ENCODE results near the gene KLK10.
"Not testable (repeated sequence)": the region's sequence is repeated elsewhere in the genome, so short reads cannot be mapped to it uniquely, and the experiment has no call there.

KLK10 gene

GRCh38 chr19:51001515-51001914 is 18.0 kb downstream of the KLK10 start, which contains the start of gene KLK8:
Gene KLK8, minus strand, starts transcription at chr19:51001604. Its CDS starts 437 bp downstream, at chr19:51001167.
- no peak for DNase-seq (ENCODE audit: low spot score)

- no peak for DNase-seq (ENCODE audit: low spot score)
Observed at GRCh38 chr19:51000981-51001380, 18.5 kb downstream of the KLK10 start.

DNA sequence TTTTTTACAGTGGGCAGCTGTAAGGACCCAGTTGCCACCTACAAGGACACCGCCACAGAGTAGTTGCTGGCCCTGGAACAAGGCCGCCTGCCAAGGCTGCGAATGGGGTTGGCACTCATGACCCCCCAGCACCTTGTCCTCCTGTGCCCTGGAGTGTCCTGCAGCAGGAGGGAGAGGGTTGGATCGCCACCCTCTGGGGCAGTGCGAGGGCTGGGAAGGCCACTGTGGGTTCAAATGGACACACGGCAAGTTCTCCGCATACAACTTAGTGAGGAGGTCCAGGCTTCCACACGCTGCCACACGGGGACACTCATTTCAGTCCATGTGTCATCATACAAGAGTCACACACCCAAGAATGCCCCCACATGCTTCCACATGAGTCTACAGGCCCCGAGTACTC is 19.1 kb downstream of the KLK10 start:
- DNase-seq (ENCODE audit: low spot score): no peak

GRCh38 chr19:50998686-50999085 is 20.8 kb downstream of the KLK10 start:
- DNase-seq (ENCODE audit: low spot score): no peak

DNA sequence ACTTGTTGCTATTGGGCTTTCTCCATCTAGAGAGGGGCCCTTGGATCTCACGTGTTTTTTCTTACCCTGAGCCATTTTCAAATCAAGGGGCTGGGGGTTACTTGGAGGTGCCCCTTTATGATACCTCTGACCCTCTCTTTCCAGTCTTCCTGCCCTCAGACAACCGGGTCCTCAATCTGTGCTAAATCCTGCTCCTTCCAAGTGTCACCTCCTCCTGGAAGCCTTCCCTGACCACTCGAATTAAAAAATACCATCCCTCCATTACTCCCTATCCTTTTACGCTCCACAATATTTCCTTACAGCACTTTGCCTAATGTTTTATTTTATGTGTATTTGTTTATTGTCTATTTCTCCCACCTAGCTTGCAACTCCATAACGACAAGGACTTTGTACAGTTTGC is 21.4 kb downstream of the KLK10 start:
- DNase-seq (ENCODE audit: low spot score): no peak

DNA sequence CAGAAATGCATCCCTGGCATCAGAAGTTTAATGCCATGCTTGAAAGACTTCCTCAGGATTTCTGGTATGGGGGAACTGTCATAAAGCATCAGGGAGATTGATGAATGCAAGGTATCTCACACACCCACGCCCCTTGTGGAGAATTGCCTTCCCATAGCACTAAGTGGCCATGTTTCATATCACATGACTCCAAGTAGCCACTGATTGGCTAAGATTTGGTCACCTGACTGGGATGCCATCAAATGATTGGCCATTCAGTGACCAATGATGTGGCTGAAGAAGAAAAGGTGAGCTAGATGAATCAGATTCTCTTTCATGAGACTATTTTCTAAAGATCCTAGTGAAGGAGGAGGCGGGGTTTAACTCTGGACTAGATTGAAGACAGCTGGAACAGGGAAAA is 25.4 kb downstream of the KLK10 start:
- no peak for DNase-seq (ENCODE audit: low spot score)

DNA sequence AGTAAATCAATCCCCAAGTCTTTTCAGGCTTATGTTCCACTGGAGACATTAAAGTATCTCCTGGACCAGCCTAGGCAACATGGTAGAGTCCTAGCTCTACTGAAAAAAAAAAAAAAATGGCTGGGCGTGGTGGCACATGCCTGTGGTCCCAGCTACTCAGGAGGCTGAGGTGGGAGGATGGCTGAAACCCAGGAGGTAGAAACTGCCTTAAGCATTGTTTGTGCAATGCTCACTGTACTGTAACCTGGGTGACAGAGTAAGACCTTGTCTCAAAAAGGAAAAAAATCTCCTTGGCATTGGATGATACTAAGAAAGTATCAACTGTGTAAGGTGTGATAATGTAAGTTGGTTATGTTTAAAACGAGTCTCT is 26.9 kb downstream of the KLK10 start:
- DNase-seq (ENCODE audit: low spot score): no peak

GRCh38 chr19:50984416-50984815 is 35.1 kb downstream of the KLK10 start:
- not testable (repeated sequence) for DNase-seq (ENCODE audit: low spot score)

DNA sequence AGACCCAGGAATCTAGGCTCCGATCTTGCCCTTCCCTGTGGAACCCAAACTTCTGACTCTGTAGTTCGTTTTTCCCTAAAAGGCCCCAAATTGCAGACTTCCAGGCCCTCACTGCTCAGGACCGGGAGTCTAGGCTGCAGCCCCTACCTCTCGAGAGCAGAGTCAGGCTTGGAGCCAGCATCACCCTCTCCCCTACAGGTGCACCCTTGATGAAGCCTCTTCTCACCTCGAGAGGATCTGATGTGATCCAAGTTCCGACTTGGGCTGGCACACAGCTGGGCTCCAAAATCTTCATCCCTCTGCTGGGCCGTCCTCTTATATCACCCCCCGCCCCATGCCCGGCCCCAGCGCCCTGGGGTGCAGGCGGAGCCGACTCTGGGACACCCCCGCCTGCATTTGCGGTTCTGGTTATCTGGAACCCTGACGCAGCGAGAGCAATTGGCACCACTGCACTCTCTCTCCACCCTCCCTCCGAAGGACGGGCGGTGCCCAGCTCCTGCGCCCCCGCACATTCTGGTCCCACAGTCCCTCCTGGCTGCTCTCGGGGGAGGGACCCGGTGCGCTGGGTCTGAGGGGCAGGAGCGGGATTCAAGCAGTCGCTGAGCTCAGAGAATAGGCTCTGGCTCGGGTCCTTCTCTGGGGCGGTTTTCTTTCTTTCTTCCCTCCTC is 35.8 kb downstream of the KLK10 start, which contains the start of gene KLK7:
Gene KLK7 (minus strand): TSS at position 293 of the 668 bp plus-strand sequence. CDS start 1,518 bp downstream, outside the sequence.
- no peak for DNase-seq (ENCODE audit: low spot score)

- no peak for DNase-seq (ENCODE audit: low spot score)
Observed at GRCh38 chr19:50982186-50982585, 37.3 kb downstream of the KLK10 start.

DNA sequence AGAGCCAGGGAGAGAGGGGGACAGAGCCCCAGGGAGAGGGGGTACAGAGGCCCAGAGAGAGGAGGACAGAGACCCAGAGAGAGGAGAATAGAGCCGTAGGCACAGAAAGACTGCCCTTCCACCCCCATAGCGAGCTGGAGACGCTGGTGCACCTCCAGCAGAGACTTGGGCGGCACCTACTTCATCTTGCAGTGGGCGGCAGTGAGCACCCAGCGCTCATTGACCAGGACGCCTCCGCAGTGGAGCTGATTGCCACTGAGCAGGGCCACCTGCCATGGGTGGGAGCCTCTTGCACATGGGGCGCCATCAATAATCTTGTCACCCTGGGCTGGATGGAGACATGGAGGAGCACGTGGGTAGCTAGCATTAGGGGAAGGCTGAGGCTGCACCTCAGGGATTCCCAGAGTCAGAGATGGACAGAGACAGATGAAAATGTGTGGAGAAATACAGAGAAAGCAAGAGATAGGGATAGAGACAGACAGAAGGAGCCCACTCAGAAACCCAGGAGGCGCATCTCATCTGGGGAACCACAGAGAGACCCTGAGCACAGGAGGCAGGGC is 37.8 kb downstream of the KLK10 start:
- no peak for DNase-seq (ENCODE audit: low spot score)

DNA sequence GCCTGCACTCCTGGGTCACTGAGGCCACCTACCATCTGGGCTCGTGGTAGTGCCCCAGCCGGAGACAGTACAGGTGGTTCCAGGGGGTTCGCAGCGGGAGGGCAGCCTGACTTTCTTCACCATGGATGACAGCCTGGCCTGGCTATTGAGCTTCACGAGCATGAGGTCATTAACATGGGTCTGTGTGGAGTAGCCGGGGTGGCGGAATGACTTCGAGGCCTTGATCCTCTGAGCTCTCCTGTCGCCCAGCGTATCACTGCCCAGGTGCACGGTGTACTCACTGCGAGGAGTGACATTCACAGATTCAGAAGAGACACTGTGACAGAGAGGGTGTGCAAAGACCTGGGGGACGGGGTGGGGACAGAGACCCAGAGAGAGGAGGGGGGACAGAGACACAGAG is 39.3 kb downstream of the KLK10 start:
- DNase-seq (ENCODE audit: low spot score): no peak

- no peak for DNase-seq (ENCODE audit: low spot score)
Observed at GRCh38 chr19:50979758-50980157, 39.8 kb downstream of the KLK10 start.

DNA sequence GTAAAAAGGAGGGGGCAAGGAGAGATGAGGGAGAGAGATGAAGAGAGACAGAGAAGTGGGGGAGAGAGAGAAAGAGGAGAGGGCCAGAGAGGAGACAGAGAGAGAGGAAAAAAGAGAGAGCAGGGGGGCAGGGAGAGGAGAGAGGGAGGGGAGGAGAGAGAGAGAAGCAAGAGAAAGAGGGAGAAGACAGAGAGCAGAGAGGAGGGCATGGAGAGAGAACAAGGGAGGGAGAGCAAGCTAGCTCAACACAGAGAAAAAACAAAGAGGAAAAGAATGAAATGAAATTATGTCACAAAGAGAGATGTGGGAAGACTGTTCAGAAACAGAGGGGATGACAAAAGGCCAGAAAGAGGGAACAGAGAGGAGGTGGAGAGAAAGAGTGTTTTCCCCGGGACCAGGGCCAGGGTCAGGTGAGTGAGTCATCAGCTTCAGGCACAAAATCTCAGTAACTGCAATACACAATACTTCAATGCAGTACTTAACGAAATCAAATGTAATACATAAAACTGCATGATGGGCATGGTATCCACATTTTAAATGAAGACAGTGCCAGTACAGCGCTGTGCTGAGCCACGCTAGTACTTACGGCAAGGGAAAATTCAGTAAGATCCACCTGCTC is 40.6 kb downstream of the KLK10 start:
- no peak for DNase-seq (ENCODE audit: low spot score)

DNA sequence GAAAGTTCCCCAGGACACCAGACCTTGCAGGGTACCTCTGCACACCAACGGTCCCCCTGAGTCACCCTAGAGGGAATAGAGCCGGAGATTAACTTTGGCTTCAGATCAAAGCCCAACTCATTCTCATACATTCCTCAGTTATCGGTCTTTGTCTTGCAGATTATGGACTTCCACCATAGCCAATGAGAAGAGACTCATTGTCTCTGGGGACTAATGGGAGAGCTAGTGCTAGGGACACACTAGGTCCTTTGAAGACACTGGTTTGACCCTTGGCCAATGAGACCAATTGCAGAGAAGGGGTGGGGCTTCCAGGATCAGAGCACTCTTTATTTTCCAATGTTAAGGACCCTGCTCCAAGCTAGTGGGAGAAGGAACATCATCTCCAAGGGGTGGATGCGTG is 41.9 kb downstream of the KLK10 start:
- peak; percentile 16 for DNase-seq (ENCODE audit: low spot score)

- DNase-seq (ENCODE audit: low spot score): no peak
Observed at GRCh38 chr19:50975766-50976165, 43.7 kb downstream of the KLK10 start.

DNA sequence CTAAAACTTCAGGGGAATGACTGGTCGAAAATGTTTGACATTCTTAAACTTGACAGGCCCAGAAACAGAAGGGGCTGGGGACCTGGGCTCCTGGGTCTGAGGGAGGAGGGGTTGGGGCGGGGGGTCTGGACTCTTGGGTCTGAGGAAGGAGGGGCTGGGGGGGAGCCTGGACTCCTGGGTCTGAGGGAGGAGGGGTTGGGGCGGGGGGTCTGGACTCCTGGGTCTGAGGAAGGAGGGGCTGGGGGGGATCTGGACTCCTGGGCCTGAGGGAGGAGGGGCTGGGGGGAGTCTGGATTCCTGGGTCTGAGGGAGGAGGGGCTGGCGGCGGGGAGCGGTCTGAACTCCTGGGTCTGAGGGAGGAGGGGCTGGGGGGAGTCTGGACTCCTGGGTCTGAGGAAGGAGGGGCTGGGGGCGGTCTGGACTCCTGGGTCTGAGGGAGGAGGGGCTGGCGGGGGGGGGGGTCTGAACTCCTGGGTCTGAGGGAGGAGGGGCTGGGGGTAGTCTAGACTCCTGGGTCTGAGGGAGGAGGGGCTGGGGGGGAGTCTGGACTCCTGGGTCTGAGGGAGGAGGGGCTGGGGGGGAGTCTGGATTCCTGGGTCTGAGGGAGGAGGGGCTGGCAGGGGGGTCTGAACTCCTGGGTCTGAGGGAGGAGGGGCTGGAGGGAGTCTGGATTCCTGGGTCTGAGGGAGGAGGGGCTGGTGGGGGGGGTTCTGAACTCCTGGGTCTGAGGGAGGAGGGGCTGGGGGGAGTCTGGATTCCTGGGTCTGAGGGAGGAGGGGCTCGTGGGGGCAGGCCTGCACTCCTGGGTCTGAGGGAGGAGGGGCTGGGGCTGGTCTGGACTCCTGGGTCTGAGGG is 44.6 kb downstream of the KLK10 start:
- DNase-seq (ENCODE audit: low spot score): no peak

DNA sequence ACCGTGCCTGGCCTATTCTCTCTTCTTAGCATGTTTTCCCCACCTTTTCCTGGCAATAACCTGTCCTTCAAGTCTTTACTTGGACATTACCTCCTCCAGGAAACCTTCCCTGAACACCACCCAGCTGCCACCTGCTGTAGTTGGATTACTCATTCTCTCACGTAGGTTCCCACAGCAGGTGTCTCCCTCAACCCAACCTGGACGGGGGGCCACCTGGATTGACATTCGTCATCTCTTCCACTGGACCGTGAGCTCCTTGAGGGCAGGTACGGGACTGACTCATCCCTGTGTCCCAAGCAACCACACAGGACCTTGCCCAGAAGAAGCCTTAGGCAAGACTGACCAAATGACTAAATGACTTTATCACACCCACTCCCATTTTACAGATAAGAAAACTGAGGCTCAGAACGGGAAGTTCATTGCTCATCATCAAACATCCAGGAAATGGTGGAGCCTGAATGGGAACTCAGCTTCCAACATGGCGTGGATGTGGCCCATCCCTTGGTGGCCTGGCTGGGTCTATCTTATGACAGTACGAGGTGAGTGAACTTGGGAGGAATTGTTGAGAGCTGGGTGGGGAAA is 46.6 kb downstream of the KLK10 start:
- no peak for DNase-seq (ENCODE audit: low spot score)

GRCh38 chr19:50969810-50970209 is 49.7 kb downstream of the KLK10 start:
- not testable (repeated sequence) for DNase-seq (ENCODE audit: low spot score)

DNA sequence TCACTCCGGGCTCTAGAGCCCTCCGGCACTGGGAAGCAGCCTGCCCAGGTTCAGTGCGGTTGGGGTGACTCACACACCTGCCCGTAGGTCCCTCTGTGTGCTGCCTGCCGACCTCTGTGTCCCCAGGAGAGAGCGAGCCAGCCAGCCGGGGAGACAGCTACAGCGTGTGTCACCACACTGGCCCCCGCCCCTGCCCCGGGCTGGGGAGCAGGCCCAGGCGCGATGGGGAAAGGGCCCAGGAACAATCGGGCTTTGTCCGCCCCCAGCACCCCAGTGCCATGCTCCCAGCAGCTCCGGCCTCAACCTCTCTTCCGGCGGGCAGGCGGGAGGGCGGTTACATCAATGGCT is 50.1 kb downstream of the KLK10 start, which contains the start of gene KLK6:
Gene KLK6 (minus strand): TSS at position 179 of the 348 bp plus-strand sequence. CDS start 1,487 bp downstream, outside the sequence.
- DNase-seq (ENCODE audit: low spot score): peak; percentile 93

DNA sequence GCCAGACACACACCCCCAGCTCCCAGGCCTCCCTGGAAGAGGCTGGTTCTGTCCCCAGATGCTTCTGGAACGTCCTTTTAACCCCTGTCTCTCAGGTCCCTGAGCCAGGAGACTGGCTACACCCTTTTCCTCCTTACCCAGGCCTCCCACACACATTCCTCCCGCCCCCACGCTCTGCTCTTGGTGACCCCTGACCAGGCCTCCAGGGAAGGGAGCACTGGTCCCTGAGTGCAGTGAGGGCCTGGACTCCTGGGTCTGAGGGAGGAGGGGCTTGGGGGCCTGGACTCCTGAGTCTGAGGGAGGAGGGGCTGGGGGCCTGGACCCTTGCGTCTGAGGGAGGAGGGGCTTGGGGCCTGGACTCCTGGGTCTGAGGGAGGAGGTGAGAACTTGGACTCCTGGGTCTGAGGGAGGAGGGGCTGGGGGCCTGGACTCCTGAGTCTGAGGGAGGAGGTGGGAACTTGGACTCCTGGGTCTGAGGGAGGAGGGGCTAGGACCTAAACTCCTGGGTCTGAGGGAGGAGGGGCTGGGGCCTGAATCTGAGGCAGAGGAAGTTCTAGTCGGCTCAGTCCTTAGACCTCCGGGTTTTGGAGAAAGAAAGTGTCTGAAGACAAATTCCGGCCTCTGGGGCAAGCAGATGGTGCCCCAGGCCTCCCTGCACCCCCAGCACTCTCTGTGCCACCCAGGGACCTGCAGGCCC is 50.6 kb downstream of the KLK10 start:
- peak; percentile 11 for DNase-seq (ENCODE audit: low spot score)

Data from putamen (tissue), 1 donor.